Ramos (cell line): ENCODE results near the gene ZNF677.
"Not testable (repeated sequence)": the region's sequence is repeated elsewhere in the genome, so short reads cannot be mapped to it uniquely, and the experiment has no call there.

Experiments
- in situ Hi-C: fragments of 300-500 bp; cut with MboI; formaldehyde crosslinking; loops from one replicate; pipeline ENCODE4 v1.14.3; 2022; ENCODE audit warnings: low sequenced_read_pairs; ENCODE audit not compliant: unreplicated experiment

ZNF677 gene

DNA sequence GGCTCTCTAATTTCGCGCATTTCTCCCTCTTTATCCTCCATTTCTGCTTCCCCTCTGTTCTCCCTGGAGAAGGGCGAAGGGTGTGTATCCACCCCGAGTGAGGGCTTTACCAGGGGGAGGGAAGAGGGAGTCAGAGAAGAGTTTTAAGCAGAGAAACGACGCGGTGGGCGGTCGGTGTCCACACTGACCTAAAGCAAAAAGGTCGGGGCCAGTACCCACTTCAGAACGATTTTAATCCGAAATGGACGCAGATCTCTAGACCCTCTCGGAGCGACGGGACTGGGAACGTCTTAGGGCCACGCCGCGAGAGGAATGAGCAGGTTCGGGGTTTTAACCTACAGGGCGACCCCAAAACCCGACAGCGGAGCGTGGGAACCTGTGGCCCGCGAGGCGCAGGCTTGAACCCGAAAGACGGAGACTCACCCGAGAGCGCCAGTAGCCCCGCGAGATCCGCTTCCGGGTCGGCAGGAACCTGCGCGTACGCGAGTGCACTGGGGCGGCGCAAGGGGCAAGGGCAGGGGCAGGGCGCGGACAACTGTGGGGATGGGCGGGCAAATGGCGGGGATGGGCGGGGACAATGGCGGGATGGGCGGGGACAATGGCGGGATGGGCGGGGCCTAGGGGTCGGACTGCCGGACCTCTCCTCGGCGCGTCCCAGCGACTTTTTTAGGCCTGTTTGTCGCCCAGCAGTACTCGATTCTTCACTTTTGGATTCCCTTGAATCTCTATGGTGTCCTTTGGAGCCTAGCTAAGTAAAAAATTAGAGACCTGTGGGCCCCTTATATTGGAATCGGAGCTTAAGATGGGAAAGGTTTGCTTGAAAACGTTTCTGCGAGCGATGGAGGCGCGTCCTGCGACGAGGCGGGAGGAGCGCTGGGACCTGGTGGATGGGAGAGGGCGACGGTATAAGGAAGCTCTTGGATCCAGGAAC lies at the start of gene ZNF677:
TSS of gene ZNF677 (minus strand) at position 463 of the 931 bp plus-strand sequence. CDS start 3,323 bp downstream, outside the sequence.
- in situ Hi-C loops: no loop called here

DNA sequence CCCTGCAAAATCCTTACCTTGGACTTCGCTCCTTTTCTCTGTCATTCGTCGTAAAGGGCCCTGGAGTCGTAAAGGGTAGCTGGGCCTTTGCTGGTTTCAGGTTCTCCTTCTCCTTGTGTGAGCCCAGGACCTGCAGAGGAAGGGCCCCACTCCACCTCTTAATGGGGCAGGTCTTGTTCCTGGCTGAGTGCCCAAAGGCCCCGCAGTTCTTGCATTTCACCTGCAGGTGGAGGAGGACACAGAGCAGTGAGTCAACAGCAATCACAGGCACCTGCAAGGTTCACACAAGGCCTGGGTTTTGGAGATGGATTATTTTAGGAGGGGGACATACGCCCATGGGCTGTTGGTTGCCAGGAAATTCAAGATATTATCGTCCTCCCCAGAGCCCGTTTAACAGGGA lies 46.7 kb upstream of the ZNF677 start:
- in situ Hi-C loops: not testable (repeated sequence)

DNA sequence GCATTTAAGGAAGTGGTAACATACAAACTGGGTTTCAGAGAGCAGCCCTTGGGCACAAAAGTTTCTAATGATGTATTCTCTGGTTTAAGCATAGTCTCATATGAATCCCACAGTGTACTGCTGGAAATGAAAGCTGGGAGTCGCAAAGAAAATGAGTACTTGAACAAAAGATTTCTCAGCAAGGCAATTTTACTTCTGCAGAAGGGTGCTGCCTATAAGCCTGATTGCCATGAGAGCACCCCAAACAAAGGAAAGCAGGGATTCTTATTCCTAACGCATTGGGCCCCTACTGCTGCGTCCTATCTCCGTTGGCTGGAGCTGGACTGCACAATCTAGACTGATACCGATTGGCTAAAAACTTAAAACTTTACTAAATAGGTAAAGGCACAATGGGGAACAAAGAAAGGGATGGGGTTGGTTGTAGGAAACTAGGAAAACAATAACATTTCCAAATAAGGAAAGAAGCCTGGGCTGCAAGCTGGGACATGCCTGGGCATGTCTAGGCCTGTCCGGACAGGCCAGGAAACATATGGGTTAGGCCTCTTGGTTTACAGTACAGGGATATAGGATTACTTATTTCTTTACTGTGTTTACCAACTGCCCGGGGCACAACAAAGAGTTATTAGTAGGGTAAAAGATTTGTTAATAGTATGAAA lies 40.2 kb upstream of the ZNF677 start:
- in situ Hi-C loops: no loop called here

DNA sequence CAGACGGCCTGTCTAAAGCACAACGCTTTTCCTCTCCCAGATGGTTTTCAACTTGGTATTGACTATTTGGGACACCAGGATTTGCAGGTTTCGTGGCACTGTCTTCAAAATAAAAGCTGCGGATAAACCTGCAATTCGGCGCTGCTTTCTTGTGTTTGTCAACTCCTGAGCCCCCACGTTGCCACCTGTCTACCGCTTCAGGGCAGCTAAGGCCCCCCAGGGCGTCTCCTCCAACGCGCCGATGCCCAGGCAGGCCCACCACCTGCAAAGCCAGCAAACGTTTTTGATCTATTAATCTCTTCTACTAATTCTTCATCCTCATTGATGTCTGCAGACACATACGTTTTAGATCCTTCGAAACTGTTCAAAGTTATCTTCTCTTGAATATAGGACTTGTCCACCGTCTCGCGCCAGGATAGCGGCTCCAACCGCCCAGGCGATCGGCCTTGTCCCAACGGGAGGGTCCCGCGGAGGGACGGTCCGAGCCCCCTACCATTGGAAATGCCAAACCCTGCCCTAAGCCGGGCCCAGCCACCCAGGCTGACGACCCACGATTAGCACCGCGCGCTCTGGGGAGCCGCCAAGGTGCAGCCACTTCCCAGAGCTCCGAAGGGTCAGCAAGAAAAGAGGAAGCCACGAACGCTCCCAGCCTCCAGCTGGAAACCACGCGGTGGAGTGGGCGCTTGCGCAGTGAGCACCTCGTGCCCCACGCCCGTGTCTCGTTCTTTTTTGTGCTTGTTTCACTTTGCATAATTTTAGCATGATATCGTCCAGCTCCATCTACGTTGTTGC lies 36.3 kb upstream of the ZNF677 start:
- in situ Hi-C loops: no loop called here

DNA sequence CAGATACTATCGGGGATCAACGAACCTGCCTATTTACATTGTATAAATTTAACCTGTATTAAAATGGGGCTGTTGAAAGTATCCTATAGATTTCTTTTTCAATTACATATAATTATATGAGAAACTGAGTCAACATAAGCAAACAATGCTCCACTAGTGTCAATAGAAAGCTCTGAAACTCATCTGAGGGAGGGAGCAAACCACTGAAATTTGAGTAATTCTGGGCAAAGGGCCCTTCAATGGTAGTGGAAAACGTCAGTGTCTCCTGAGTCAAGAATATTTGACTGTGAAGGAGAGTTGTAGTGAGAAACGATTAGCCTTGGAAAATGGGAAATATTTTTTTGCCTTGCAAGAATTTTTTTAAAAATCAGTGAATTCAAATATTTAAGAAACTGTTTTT lies 30.4 kb upstream of the ZNF677 start:
- in situ Hi-C loops: no loop called here

DNA sequence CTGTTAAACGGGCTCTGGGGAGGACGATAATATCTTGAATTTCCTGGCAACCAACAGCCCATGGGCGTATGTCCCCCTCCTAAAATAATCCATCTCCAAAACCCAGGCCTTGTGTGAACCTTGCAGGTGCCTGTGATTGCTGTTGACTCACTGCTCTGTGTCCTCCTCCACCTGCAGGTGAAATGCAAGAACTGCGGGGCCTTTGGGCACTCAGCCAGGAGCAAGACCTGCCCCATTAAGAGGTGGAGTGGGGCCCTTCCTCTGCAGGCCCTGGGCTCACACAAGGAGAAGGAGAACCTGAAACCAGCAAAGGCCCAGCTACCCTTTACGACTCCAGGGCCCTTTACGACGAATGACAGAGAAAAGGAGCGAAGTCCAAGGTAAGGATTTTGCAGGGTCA lies 27.3 kb upstream of the ZNF677 start:
- in situ Hi-C loops: not testable (repeated sequence)

DNA sequence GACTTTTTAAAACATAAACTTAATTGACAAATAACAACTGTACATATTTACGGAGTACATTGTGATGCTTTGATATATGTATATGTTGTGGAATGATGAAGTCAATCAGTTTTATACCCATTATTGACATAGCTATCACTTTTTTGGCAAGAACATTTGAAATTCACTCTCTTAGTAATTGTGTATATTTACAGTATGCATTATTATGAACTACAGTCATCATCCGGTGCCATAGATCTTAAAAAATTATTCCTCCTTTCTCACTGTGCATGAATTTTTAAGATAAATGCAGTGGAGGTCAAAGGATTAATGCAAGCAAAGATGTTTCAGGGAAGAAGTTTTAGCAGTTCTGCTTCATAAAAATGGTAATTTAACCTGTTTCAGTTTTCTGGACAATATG lies 20.8 kb upstream of the ZNF677 start:
- in situ Hi-C loops: no loop called here

DNA sequence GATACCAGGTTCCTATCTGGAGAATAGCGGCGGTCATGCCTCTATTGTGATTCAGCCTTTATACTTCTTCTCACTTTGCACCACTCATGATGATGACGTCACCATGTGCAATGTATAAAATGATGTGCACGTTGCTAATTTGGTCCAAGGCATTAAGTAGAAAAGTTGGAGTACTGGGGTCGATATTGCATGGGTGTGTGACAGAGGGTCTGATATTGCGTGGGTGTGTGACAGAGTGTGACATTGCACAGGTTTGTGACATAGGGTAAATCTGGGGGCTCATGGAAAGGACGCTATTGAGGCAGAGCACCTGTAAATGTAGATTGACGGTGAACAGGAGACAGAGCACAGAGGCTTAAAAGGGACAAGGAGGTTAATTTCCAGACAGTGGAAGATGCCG lies 17.4 kb upstream of the ZNF677 start:
- in situ Hi-C loops: no loop called here

DNA sequence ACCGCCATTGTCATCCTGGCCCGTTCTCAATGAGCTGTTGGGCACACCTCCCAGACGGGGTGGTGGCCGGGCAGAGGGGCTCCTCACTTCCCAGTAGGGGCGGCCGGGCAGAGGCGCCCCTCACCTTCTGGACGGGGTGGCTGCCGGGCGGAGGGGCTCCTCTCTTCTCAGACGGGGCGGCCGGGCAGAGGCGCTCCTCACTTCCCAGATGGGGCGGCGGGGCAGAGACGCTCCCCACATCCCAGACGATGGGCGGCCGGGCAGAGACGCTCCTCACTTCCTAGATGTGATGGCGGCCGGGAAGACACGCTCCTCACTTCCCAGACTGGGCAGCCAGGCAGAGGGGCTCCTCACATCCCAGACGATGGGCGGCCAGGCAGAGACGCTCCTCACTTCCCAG lies 15.2 kb upstream of the ZNF677 start:
- in situ Hi-C loops: not testable (repeated sequence)

DNA sequence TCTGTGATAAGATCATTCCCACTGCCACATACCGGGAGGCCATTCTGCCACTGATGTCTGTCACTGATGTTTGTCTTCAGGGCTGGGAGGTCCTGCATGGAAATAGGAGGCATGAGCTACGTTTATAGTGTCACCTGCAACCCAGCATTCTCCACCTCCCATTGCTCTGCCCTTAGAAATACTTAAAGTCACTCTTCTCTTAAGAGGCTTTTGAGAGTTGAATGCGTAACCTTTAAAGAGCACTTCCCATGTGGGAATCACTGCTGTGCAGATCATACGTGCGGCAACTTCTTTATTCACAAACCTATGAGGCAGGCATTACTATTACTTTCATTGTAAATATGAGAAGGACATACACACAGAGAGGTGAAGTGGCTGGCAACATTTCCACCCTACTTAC lies 12.9 kb upstream of the ZNF677 start, which contains the start of gene VN1R4:
TSS of gene VN1R4 (minus strand) at position 101 of the 400 bp plus-strand sequence. CDS start at position 43, 58 bp downstream.
- in situ Hi-C loops: not testable (repeated sequence)

DNA sequence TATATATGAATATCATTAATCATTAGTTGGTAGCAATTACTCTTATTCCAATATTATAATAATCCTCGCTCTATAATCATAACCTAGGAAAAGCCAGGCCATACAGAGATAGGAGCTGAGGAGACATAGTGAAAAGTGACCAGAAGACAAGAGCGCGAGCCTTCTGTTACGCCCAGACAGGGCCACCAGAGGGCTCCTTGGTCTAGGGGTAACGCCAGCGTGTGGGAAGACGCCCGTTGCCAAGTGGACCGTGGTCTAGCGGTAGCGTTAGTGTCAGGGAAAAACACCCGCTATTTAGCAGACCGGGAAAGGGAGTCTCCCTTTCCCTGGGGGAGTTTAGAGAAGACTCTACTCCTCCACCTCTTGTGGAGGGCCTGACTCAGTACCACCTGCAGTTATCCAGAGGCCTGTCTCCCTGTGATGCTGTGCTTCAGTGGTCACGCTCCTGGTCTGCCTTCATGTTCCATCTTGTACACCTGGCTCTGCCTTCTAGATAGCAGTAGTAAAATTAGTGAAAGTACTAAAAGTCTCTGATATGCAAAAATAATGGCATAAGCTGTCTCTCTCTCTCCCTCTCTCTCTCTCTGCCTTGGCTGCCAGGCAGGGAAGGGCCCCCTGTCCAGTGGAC lies 3.2 kb upstream of the ZNF677 start, which contains the start of gene VN1R2:
TSS of gene VN1R2 (plus strand) at position 578 of the 628 bp plus-strand sequence. CDS start 84 bp downstream, outside the sequence.
- in situ Hi-C loops: not testable (repeated sequence)

DNA sequence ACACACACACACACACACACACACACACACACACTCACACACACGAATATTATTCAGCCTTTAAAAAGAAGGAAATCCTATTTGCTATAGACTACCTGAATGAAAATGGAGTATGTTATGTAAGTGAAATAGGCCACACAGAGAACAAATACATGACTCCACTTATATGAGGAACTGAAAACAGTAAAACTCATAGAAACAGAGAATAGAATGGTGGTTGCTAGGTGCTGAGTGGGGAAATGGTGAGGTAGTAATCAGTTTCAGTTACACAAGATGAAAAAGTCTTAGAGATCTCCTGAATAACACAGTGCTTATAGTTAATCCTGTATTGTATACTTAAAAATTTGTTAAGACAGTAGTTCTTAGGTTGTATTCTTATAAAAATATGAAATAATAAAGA lies 8.2 kb downstream of the ZNF677 start:
- in situ Hi-C loops: no loop called here

DNA sequence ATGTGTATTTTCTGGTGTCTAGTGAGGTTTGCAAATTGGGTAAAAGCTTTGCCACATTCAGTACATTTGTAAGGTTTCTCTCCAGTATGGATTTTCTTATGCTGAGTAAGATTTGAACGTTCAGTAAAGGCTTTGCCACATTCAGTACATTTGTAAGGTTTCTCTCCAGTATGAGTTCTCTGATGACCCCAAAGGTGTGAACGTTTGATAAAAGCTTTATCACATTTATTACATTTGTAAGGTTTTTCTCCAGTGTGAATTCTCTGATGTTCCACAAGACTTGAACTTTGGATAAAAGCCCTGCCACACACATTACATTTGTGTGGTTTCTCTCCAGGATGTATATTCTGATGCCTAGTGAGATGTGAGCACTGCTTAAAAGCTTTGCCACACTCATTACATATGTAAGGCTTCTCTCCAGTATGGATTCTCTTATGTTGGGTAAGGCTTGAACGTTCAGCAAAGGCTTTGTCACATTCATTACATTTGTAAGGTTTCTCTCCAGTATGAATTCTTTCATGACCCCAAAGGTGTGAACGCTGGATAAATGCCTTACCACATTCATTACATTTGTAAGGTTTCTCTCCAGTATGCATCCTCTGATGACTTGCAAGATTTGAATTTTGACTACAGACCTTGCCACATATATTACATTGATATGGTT lies 17.4 kb downstream of the ZNF677 start:
- in situ Hi-C loops: no loop called here

DNA sequence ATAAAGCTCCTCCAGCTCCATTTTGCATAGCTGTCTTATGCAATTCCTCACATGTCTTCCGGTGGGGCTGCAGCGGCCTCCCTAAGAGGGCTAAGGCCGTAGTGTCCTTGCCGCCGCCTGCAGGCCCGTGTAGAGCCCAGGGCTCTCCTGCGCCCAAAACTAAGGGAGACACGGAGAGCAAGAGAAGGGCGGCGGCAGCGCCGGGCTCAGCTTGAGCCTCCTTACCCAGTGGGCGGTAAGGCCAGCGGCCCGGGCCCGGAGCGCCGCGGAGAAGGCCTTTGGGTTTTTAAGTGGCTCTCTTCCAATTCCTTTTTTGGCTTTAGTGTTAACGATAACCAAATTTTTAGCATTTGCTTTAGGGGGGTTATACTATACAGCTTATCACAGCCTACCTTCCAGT lies 30.1 kb downstream of the ZNF677 start:
- in situ Hi-C loops: no loop called here

DNA sequence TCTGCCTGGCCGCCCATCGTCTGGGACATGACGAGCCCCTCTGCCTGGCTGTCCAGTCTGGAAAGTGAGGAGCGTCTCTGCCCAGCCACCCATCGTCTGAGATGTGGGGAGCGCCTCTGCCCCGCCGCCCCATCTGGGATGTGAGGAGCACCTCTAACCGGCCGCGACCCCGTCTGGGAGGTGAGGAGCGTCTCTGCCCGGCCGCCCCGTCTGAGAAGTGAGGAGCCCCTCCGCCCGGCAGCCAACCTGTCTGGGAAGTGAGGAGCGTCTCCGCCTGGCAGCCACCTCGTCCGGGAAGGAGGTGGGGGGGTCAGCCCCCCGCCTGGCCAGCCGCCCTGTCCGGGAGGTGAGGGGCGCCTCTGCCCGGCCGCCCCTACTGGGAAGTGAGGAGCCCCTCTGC lies 32.0 kb downstream of the ZNF677 start:
- in situ Hi-C loops: not testable (repeated sequence)

DNA sequence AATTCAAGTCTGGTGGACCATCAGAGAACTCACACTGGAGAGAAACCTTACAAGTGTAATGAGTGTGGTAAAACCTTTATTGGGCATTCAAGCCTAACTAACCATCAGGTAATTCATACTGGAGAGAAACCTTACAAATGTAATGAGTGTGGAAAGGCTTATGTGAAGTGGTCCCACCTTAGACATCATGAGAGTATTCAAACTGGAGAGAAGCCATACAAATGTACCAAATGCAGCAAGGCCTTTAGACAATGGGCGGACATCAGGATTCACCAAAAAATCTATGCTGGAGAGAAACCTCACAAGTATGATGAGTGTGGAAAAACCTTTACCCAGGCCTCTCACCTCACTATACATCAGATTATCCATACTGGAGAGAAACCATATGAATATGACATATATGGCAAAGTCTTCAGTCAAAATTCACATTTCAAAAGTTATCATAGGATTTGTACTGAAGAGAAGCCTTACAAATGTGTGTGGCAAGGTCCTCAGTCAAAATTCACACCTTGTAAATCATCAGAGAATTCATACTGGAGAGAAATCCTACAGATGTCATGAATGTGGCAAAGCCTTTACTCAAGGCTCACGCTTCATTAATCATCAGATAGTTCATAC lies 41.9 kb downstream of the ZNF677 start:
- in situ Hi-C loops: no loop called here

DNA sequence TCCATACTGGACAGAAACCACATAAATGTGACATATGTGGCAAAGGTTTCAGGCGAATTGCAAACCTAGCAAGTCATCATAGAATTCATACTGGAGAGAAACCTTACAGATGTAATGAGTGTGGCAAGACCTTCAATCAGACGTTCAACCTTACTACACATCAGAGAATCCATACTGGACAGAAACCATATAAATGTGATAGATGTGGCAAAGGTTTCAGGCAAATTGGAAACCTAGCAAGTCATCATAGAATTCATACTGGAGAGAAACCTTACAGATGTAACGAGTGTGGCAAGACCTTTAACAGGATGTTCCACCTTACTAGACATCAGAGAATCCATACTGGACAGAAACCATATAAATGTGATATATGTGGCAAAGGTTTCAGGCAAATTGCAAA lies 43.1 kb downstream of the ZNF677 start:
- in situ Hi-C loops: not testable (repeated sequence)

DNA sequence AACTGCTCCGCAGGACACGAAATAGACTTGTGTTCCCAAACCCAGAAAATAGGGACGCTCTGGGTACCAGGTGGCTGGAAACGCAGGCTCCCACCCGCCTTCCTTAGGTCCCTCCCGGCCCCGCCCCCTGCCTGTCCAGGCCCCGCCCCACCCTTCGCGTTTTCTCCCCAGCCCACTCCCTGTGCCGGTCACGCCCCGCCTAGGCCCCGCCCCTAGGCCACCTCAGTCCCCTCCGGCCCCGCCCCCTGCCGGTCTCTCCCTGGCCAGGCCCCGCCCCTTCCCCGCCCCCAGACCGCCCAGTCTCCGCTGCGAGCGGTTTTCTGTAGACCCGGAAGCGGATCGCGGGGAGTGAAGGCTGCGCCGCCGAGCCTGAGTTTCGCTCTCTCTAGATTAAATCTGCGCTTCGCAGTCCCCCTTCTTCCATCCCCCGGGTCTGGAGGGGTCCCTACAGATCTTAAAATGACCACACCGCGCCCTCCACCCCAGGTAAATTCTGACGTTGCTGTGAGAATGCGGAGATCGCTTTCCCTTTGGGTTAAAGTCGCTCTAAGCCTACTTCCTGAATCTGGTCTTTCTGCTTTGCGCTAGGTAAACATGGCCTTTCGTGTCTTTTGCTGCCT lies 57.8 kb downstream of the ZNF677 start:
- in situ Hi-C loops: no loop called here
